ENCODE results near the gene HLA-F.

DNA sequence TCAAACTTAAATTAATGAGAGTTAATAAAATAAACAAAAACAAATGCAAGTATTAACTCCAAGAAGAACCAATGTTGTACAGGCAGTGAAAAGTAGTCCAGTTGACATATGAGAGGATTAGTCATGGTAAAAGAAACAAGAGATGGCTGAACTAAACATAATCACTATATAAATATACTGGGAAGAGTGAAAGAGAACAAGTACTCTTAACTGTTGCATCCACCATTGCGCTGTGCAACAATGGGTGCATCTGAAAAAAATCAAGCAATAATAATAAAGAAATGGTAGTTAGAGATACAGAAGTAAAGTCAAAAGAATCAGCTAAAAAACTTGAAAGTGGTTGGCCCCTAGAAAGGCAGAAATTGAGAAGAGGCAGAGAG lies 16.6 kb downstream of the HLA-F start:
- TF ChIP-seq, protein P1, sequence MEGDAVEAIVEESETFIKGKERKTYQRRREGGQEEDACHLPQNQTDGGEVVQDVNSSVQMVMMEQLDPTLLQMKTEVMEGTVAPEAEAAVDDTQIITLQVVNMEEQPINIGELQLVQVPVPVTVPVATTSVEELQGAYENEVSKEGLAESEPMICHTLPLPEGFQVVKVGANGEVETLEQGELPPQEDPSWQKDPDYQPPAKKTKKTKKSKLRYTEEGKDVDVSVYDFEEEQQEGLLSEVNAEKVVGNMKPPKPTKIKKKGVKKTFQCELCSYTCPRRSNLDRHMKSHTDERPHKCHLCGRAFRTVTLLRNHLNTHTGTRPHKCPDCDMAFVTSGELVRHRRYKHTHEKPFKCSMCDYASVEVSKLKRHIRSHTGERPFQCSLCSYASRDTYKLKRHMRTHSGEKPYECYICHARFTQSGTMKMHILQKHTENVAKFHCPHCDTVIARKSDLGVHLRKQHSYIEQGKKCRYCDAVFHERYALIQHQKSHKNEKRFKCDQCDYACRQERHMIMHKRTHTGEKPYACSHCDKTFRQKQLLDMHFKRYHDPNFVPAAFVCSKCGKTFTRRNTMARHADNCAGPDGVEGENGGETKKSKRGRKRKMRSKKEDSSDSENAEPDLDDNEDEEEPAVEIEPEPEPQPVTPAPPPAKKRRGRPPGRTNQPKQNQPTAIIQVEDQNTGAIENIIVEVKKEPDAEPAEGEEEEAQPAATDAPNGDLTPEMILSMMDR (IDR thresholded peaks at IDR 0.05; ENCODE audit: low read length), result no peak
- TF ChIP-seq EZH2phosphoT487 (IDR thresholded peaks at IDR 0.05; ENCODE audit: low read length) (no peak), EZH2 (optimal IDR thresholded peaks at IDR 0.05; ENCODE audit: low read depth, low read length) (no peak)
